NCI-H446 (cell line): ENCODE data around the gene CAST.
"Not testable (repeated sequence)": the region's sequence is repeated elsewhere in the genome, so short reads cannot be mapped to it uniquely, and the experiment has no call there.

Experiments
- DNase-seq, 2 experiments: peaks; one replicate each; lab custom pipeline; 2025; lab: John Stamatoyannopoulos, UW

The CAST gene

DNA sequence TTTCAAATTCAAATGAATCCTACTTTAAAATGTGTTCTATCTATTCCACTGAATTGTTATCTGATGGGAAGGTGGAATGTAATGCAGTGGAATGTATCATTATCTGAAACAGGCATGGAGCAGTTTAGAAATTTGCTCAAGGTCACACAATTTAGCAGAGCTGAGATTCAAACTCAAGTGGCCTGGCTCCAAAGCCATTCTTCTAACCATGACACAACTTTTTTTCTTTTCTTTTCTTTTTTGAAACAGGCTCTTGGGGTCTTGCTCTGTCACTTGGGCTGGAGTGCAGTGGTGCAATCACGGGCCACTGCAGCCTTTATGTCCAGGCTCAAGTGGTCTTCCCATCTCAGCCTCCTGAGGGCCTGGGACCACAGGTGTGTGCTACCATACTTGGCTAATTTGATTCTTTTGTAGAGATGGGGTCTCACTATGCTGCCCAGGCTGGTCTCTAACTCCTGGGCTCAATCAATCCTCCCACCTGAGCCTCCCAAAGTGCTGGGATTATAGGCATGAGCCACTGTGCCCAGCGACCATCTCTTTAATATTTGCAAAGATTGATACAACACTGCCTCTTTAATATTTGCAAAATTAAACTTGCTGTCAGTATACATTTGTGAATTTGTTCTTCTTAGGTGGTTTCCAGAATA is 50.0 kb downstream of the CAST start:
- DNase-seq = no peak

DNA sequence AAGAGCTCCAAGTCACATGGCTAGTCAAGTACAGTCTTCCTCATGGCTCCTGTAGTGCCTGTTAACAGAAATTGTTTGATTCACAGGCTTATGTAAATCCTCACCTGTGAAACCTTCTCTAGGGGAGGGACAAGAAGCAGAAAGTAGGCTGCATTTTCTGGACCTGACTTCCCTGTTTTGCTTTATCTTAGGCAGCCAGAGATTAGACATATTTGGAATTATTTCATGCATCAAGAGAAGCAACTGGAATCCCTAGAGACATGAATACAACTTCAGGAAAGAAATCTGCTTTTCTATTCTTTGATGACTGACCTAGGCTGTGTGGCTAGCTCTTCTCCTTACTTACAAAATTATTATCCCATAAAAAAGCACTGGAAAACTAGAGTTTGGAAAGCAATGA is 52.3 kb downstream of the CAST start:
- no peak for DNase-seq

- no peak for DNase-seq
Measured at GRCh38 chr5:96714951-96715451, 52.8 kb downstream of the CAST start.

DNA sequence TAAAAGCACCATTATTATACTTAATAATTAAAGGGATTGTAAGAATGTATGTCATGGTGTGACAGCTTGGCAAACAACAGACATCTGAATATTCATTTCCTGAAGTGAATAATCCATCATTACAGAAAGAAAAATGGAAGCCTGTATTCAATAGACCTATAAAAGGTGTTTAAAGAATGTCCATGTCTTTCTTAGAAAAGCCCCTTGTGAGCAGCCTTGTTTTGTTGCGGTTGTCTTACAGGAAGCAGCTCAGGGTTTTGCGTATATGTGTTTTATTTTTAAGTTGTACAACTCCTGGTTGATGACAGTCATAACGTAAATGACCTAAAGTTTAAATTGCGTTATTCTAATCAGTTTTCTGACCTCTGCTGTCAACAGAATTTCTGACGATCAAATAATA is 53.8 kb downstream of the CAST start:
- DNase-seq = no peak

DNA sequence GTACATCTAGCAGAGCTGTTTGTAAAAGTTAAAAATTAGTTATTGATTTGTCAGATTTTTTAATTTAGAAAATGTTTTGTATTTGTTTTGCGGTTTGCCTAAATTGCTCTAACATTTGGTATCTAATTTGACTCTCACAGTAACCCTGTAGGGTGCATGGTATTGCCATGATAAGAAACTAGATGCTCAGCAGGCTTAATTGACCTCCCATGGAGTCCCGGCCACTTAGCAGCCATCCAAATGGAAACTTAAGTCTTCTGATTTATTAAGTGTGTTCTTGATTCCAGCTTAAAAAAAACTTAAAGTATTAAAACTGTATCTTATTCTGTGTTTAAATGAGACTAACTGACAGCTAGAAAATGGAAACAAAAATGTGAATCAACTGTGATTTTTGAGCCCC is 54.5 kb downstream of the CAST start:
- DNase-seq = no peak

GRCh38 chr5:96717874-96718273 is 55.7 kb downstream of the CAST start:
- DNase-seq = no peak

DNA sequence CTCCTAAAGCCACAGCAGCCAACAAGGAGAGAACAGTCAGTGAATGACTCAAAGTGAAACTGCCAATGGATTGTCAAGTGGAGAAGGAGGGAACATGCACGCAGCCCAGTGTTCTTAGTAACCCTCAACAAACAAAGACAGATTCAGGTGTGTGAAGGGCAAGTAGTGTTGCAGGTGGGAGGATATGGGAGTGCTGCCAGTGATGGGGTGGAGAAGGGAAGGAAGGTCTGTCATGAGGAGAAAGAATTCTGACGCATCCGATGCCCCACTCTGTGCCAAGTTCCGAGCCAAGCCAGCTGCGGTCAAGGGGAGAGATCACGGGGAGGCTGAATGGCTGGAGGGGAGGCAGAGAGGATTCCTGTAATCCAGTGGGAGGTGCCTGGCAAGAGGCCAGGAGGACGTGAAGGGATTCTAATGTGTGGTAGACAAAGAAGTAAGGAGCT is 56.5 kb downstream of the CAST start:
- DNase-seq = no peak

GRCh38 chr5:96720408-96720807 is 58.2 kb downstream of the CAST start:
- no peak for DNase-seq

DNA sequence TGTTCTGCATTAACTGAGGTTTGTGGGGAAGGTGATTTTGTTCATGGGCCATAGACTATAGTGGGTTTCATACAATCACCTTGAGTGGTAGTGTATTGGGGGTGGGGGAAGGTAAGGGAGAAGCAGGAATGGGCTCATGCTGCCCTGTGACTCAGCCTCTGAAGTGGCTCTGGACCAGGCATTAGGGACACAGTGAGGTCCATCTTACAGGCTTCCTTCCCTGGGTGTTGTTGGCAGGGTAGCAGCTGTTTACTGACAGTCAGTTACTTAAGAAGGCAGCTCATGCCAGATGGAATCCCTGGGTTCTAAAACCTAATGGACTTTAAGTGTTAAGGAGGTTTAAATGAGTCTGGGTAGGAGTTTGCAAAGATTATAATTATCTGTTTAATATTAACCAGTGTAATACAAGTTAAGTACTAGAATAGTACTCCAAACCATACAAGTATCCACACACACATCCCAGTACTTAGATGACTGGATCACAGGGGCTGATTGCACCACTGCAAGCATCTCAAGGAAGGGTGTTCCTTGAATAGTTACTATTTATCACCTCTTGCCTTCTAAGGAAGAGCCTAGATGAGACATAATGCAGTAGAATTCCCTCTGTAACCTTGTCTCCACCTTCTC is 59.3 kb downstream of the CAST start:
- no peak for DNase-seq

DNA sequence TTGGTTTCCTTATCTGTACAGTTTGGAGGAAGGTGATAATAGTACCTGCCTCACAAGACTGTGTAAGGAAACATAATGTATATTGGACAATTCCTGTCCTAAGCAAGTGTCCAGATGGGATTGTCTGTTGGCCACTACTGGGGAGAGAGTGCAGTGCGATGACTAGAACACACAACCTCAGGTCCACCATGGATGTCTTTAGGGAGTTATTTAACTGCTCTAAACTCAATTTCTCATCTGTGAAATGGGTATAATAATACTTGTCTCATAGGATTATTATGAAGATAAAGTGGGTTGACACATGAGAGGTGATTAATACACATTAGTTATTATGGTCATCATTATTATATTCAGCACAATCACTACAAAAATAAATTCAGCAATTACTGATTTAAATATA is 63.1 kb downstream of the CAST start:
- no peak for DNase-seq

- no peak for DNase-seq
Measured at GRCh38 chr5:96726802-96727201, 64.6 kb downstream of the CAST start.

DNA sequence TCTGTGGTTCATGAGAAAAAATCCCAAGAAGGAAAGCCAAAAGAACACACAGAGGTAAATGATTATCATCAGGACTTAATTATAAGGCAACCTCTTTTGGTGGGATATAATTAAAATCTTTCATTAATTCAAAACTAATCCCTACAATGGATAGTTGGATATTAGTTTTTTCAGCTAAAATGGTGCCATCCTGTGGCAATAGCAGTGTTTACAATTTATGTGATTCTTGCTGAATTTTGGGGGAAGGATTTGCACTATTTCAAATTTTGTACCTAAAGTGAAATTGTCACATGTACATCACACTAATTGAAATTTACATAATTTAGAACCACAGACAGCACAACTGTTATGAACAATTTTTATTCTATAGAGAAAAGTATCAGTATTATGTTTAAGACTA is 67.0 kb downstream of the CAST start:
- DNase-seq = no peak

GRCh38 chr5:96730586-96730985 is 68.4 kb downstream of the CAST start:
- no peak for DNase-seq

GRCh38 chr5:96733771-96734500 is 71.8 kb downstream of the CAST start:
- DNase-seq = no peak

- no peak for DNase-seq
Measured at GRCh38 chr5:96734871-96735325, 72.7 kb downstream of the CAST start.

- DNase-seq = no peak
Measured at GRCh38 chr5:96736937-96737336, 74.8 kb downstream of the CAST start.

DNA sequence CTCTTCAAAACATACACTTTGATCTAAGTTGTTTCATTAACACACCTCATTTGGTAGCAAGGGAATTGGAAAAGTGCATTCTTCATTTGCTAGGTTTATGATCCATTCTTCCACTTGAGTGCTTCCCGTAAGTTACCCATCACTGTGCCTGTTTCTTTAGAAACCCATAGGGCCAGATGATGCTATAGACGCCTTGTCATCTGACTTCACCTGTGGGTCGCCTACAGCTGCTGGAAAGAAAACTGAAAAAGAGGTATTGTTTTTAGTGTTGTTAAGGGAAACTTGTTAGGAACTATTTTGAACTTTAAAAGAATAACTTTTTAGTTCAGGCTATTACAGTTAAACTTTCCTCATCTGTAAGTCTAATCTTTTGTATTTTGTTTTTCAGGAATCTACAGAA is 78.9 kb downstream of the CAST start:
- DNase-seq = no peak

GRCh38 chr5:96741891-96742309 is 79.7 kb downstream of the CAST start:
- no peak for DNase-seq

DNA sequence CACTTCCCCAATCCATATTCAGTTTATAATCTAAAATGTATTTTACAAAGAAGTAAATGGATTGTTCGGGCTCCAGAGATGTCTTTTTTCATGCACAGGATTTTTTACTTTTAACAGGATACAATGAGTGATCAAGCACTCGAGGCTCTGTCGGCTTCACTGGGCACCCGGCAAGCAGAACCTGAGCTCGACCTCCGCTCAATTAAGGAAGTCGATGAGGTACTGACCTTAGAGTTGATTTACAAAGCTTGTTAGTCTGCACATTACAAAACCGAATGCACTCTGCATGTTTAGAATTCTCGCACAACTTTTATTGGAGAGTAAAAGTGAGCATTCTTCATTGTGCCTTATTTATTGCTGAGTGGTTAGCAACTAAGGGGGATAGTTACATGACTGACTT is 80.4 kb downstream of the CAST start:
- no peak for DNase-seq

- no peak for DNase-seq
Measured at GRCh38 chr5:96743065-96743768, 81.0 kb downstream of the CAST start.

GRCh38 chr5:96743805-96744204 is 81.6 kb downstream of the CAST start:
- DNase-seq = no peak

DNA sequence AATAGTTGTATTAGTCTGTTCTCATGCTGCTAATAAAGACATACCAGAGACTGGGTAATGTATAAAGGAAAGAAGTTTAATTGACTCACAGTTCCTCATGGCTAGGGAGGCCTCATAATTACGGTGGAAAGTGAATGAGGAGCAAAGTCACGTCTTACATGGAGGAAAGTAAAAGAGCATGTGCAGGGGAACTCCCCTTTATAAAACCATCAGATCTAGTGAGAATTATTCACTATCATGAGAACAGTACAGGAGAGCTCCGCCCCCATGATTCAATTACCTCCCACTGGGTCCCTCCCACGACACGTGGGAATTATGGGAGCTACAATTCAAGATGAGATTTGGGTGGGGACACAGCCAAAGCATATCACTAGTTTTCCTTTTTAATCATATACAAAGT is 82.0 kb downstream of the CAST start:
- DNase-seq = not testable (repeated sequence)
